ENCODE results near the gene LAYN.

LAYN gene, protein sequence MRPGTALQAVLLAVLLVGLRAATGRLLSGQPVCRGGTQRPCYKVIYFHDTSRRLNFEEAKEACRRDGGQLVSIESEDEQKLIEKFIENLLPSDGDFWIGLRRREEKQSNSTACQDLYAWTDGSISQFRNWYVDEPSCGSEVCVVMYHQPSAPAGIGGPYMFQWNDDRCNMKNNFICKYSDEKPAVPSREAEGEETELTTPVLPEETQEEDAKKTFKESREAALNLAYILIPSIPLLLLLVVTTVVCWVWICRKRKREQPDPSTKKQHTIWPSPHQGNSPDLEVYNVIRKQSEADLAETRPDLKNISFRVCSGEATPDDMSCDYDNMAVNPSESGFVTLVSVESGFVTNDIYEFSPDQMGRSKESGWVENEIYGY
- total RNA-seq: 1.1 to 2.8 (median 1.9) reads per million in 3 donors

DNA sequence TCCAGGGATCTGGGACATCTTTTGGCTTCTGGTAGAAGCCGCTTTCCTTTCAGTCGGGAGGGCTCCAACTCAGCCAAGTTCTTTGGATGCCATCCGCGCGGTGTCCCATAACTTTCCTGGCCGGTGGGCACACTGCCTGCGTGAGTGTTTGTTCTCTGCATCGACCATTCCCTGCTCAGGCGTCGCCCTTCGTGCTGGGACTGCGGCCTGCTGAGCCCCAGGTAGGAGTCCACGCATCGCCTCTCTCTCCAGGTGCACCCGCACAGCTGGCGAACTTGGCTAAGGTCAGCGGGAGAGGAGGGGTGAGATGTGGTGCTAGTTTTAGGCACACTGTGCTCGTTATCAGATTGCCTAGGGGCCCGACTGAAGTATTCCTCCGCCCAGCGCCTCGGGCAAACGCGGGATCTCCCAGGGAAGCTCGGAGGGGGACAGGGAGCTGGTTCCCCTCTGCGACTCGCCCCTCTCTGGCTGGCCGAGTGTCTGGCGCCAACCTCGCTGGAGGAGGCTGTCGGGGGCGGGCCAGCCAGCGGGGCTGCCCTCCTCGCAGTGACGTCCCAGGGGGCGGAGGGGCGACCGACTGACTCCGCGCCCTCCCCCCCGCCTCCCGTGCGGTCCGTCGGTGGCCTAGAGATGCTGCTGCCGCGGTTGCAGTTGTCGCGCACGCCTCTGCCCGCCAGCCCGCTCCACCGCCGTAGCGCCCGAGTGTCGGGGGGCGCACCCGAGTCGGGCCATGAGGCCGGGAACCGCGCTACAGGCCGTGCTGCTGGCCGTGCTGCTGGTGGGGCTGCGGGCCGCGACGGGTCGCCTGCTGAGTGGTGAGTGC, at the start of gene LAYN:
TSS of gene LAYN (plus strand) at position 607 of the 823 bp plus-strand sequence. CDS start at position 731, 124 bp downstream.
- Histone ChIP-seq H3K4me1 (ENCODE audit: control insufficient read depth, insufficient read depth, low read length, poor library complexity, severe bottlenecking) (peaks cover 15% of the 10 kb centered on the region), H3K36me3 (ENCODE audit: control insufficient read depth, insufficient read depth, low read length) (no peaks in the 10 kb centered on the region), H3K9me3 (ENCODE audit: control insufficient read depth, low read length) (no peaks in the 10 kb centered on the region), H3K27me3 (replicated peaks; ENCODE audit: control insufficient read depth, insufficient read depth, low read length, poor library complexity, severe bottlenecking) (peaks cover 12% of the 10 kb centered on the region), H3K4me3 (ENCODE audit: insufficient read depth, low read depth, low read length, poor library complexity, severe bottlenecking) (peak within 1 kb of the TSS; percentile 23), H3K27ac (ENCODE audit: insufficient read depth, low read length, poor library complexity, severe bottlenecking) (no peak within 1 kb of the TSS)
- no peak for DNase-seq

DNA sequence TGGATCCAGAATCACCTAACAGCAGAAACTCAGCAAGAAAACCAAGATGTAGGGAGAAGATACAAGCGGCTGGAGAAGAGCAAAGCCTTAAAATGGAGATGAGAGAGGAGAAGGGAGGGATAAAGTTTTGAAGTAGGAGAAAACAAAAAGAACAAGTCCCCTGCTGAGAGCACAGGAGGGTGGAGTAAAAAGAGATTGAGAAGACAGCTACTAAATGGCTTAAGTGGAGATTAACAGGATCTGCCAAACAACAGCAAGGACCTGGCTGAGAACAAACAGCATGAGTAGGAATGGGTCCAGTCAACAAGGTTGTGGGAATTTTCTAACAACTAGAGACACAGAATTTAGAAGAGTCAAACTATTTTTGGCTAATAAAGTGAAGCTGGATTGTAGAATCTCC, 46.5 kb upstream of the LAYN start:
- H3K9me3 ChIP-seq (ENCODE audit: control insufficient read depth, low read length): no peaks in the 10 kb centered on the region
- no peaks in the 10 kb centered on the region for H3K27me3 ChIP-seq (replicated peaks; ENCODE audit: control insufficient read depth, insufficient read depth, low read length, poor library complexity, severe bottlenecking)
- H3K36me3 ChIP-seq (ENCODE audit: control insufficient read depth, insufficient read depth, low read length): no peaks in the 10 kb centered on the region
- no peak for DNase-seq
- H3K4me3 ChIP-seq (ENCODE audit: insufficient read depth, low read depth, low read length, poor library complexity, severe bottlenecking): no peak overlapping the region
- no peak overlapping the region for H3K27ac ChIP-seq (ENCODE audit: insufficient read depth, low read length, poor library complexity, severe bottlenecking)
- H3K4me1 ChIP-seq (ENCODE audit: control insufficient read depth, insufficient read depth, low read length, poor library complexity, severe bottlenecking): no peaks in the 10 kb centered on the region

DNA sequence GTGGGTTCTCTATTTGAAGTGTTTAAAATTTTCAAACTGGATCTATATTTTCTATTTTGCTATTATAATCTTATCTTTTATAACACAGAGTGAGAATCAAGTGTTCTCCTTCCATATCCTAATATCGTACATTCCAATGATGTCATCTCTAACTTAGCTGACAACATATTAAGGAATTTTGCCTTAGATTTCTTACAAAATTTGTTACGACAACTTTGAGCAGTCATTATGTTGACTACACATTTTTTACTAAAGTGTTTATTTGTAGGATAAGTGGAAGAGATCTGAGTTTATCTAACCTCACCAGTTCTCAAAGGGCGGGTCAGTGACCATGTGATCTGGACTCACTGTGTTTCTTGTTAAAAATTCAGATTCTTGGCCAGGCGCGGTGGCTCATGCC, 41.0 kb upstream of the LAYN start:
- H3K36me3 ChIP-seq (ENCODE audit: control insufficient read depth, insufficient read depth, low read length): no peaks in the 10 kb centered on the region
- no peak for DNase-seq
- no peaks in the 10 kb centered on the region for H3K27me3 ChIP-seq (replicated peaks; ENCODE audit: control insufficient read depth, insufficient read depth, low read length, poor library complexity, severe bottlenecking)
- no peak overlapping the region for H3K27ac ChIP-seq (ENCODE audit: insufficient read depth, low read length, poor library complexity, severe bottlenecking)
- H3K4me3 ChIP-seq (ENCODE audit: insufficient read depth, low read depth, low read length, poor library complexity, severe bottlenecking): no peak overlapping the region
- H3K9me3 ChIP-seq (ENCODE audit: control insufficient read depth, low read length): no peaks in the 10 kb centered on the region
- H3K4me1 ChIP-seq (ENCODE audit: control insufficient read depth, insufficient read depth, low read length, poor library complexity, severe bottlenecking): no peaks in the 10 kb centered on the region

DNA sequence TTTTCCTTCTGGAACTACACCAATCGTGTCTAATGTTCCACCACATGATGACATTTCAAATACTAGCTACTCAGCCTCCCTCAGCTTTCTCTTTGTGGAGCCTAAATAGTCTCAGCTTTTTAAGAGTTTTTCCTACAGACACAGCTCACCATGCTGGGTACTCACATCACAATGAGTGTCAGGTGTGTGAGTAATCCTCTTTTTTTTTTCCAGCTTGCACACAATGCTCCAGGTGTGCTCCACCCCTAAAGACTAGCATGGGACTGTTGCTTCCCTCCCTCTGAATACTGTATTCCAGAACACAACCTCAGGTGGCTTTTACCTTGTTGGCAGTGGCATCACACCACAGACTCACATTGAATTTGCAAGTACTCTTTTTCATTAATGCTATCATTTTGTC, 40.0 kb upstream of the LAYN start:
- Histone ChIP-seq H3K27me3 (replicated peaks; ENCODE audit: control insufficient read depth, insufficient read depth, low read length, poor library complexity, severe bottlenecking) (no peaks in the 10 kb centered on the region), H3K36me3 (ENCODE audit: control insufficient read depth, insufficient read depth, low read length) (no peaks in the 10 kb centered on the region), H3K27ac (ENCODE audit: insufficient read depth, low read length, poor library complexity, severe bottlenecking) (no peak overlapping the region), H3K4me1 (ENCODE audit: control insufficient read depth, insufficient read depth, low read length, poor library complexity, severe bottlenecking) (no peaks in the 10 kb centered on the region), H3K4me3 (ENCODE audit: insufficient read depth, low read depth, low read length, poor library complexity, severe bottlenecking) (no peak overlapping the region), H3K9me3 (ENCODE audit: control insufficient read depth, low read length) (no peaks in the 10 kb centered on the region)
- DNase-seq: no peak

DNA sequence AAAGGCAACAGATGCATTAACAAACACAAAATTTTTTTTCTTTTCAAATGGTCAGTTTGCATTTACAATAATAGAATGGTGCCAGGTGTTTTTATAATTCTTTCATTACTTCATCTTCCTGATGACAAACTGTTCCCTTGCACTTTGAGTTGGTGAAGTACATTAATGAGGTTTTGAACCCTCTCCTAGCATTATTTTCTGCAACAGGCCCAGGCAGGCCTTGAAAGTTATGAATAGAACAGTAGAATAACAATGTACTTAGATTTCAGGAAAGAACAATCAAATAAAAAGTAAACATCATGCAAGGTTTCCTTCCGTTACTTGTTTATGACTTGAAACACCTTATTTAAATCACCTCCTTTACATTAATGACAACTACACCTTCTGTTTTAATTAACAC, 37.9 kb upstream of the LAYN start:
- Histone ChIP-seq H3K36me3 (ENCODE audit: control insufficient read depth, insufficient read depth, low read length) (no peaks in the 10 kb centered on the region), H3K27ac (ENCODE audit: insufficient read depth, low read length, poor library complexity, severe bottlenecking) (no peak overlapping the region), H3K4me3 (ENCODE audit: insufficient read depth, low read depth, low read length, poor library complexity, severe bottlenecking) (no peak overlapping the region), H3K4me1 (ENCODE audit: control insufficient read depth, insufficient read depth, low read length, poor library complexity, severe bottlenecking) (no peaks in the 10 kb centered on the region), H3K27me3 (replicated peaks; ENCODE audit: control insufficient read depth, insufficient read depth, low read length, poor library complexity, severe bottlenecking) (no peaks in the 10 kb centered on the region), H3K9me3 (ENCODE audit: control insufficient read depth, low read length) (no peaks in the 10 kb centered on the region)
- no peak for DNase-seq

DNA sequence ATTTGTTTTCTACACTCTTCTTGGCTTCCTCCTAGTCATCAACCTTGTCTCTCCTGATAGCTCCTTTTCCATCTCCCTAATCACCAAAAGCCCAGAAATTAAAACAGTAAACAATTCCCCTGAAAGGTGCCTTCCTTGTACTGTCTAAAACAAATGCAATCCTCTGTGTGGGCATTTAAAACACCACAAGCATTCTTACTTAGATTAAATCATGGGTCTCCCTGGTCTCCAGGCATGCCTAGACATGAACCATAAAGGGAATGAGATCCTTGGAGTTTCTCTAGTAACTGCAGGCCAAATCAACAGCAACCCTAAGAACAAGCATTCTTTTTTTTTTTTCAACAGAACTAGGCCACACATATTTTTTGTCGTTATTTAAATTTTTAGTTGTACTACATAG, 30.2 kb upstream of the LAYN start:
- peaks cover 32% of the 10 kb centered on the region for H3K27me3 ChIP-seq (replicated peaks; ENCODE audit: control insufficient read depth, insufficient read depth, low read length, poor library complexity, severe bottlenecking)
- H3K36me3 ChIP-seq (ENCODE audit: control insufficient read depth, insufficient read depth, low read length): no peaks in the 10 kb centered on the region
- H3K9me3 ChIP-seq (ENCODE audit: control insufficient read depth, low read length): no peaks in the 10 kb centered on the region
- no peak overlapping the region for H3K4me3 ChIP-seq (ENCODE audit: insufficient read depth, low read depth, low read length, poor library complexity, severe bottlenecking)
- DNase-seq: no peak
- peaks cover 6% of the 10 kb centered on the region for H3K4me1 ChIP-seq (ENCODE audit: control insufficient read depth, insufficient read depth, low read length, poor library complexity, severe bottlenecking)
- H3K27ac ChIP-seq (ENCODE audit: insufficient read depth, low read length, poor library complexity, severe bottlenecking): no peak overlapping the region

DNA sequence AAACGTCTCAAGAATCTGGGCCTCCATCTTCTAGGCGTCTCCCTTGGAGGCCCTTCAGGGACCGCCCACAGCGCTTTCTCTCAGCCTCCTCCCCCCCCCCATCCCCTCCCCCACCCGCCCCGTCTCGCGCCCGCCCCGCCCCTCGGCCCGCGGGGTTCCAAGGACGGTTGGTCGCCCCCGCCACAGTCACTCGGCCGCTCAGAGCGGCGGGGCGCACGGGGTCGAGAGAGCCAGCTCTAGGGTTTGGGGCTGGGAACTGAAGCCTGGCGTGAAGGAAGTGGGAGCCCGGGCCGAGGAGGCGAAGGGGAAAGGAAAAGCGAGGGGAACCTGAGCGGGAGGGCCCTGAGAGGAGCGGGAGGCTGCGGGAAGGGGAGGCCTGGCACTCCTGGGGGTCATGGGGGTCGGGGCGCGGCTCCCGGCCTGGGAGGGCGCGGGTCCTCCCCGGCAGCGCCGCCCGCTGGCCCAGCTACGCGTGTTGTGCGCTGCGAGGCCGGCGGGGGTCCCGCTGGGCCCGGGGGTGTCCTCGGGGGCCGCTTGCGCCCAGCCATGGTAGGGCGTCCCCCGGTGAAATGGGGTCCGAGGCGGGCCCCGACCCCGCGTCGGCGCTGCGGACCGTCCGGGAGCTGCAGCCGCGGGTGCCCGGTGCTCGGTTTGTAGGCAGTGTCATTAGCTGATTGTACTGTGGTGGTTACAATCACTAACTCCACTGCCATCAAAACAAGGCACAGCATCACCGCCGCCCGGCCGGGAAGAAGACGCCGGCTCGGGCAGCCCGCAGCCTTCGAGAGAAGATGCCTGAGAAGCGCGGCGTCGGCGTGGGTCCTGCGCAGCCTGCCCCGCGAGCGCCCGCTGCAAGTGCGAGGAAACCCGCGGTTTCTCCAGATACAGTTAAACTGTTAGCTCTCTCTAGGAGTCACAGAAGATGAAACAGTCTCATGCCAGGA, 28.0 kb upstream of the LAYN start, which contains the start of gene BTG4:
TSS of gene BTG4 (minus strand) at position 91 of the 944 bp plus-strand sequence. CDS start 13,610 bp downstream, outside the sequence.
- H3K27ac ChIP-seq (ENCODE audit: insufficient read depth, low read length, poor library complexity, severe bottlenecking): no peak within 1 kb of the TSS
- peaks cover 6% of the 10 kb centered on the region for H3K4me1 ChIP-seq (ENCODE audit: control insufficient read depth, insufficient read depth, low read length, poor library complexity, severe bottlenecking)
- H3K36me3 ChIP-seq (ENCODE audit: control insufficient read depth, insufficient read depth, low read length): no peaks in the 10 kb centered on the region
- DNase-seq: no peak
- no peaks in the 10 kb centered on the region for H3K9me3 ChIP-seq (ENCODE audit: control insufficient read depth, low read length)
- no peak within 1 kb of the TSS for H3K4me3 ChIP-seq (ENCODE audit: insufficient read depth, low read depth, low read length, poor library complexity, severe bottlenecking)
- peaks cover 32% of the 10 kb centered on the region for H3K27me3 ChIP-seq (replicated peaks; ENCODE audit: control insufficient read depth, insufficient read depth, low read length, poor library complexity, severe bottlenecking)

DNA sequence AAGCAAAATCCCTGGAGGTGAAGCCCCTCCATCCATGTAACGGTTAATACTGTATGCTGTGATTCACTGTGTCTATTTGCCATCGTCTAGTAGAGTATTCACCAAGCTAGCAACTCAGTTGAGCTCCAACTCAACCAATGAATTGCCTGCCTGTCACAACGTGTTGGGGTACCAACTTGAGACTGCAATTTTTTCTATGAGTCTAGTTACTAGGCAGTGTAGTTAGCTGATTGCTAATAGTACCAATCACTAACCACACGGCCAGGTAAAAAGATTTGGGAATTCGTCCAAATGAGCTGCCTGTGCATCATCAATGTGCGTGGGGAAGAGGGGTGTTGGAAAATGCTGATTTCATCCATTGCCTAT, 27.3 kb upstream of the LAYN start:
- H3K27ac ChIP-seq (ENCODE audit: insufficient read depth, low read length, poor library complexity, severe bottlenecking): no peak overlapping the region
- H3K4me1 ChIP-seq (ENCODE audit: control insufficient read depth, insufficient read depth, low read length, poor library complexity, severe bottlenecking): peaks cover 6% of the 10 kb centered on the region
- H3K9me3 ChIP-seq (ENCODE audit: control insufficient read depth, low read length): no peaks in the 10 kb centered on the region
- H3K4me3 ChIP-seq (ENCODE audit: insufficient read depth, low read depth, low read length, poor library complexity, severe bottlenecking): no peak overlapping the region
- no peaks in the 10 kb centered on the region for H3K36me3 ChIP-seq (ENCODE audit: control insufficient read depth, insufficient read depth, low read length)
- H3K27me3 ChIP-seq (replicated peaks; ENCODE audit: control insufficient read depth, insufficient read depth, low read length, poor library complexity, severe bottlenecking): peaks cover 32% of the 10 kb centered on the region
- DNase-seq: no peak

DNA sequence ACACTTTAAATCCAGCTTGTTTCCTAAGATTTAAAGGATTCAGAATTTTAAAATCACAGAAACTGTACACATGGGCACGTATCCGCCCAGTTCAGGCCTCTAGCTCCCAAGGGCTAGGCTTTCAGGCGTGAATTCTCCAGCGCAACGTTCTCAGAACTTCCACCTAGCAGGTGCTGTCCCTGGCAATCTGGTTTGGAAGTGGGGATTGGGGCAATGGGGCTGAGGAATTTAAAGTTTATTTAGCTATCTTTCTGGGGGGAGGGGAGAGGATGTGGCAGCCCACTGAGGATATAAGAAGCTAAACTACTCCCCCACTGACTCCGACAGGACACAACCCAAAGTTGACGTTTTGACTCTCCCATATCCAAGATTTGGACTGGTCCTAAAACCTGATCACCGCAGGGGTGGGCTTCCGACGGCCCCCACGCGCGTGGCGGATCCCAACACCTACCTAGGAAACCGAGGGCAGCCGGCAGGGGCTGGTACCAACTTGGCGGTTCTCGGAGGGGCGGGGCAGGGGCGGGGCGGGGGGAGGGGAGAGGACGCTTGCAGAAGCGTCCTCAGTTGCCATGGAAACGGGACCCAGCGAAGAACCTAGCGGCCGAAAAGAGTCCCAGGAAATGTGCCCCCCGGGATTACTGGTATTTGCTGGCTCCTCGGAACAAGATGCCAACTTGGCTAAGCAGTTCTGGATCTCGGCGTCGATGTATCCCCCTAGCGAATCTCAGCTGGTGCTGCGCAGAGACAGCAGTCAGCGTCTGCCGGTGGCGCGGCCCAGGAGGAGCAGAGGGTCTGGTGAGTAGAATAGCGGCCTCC, 26.1 kb upstream of the LAYN start, which contains the start of gene HOATZ:
TSS of gene HOATZ (plus strand) at position 563 of the 816 bp plus-strand sequence. CDS start at position 570, 7 bp downstream.
- H3K36me3 ChIP-seq (ENCODE audit: control insufficient read depth, insufficient read depth, low read length): no peaks in the 10 kb centered on the region
- no peaks in the 10 kb centered on the region for H3K9me3 ChIP-seq (ENCODE audit: control insufficient read depth, low read length)
- no peak for DNase-seq
- peaks cover 6% of the 10 kb centered on the region for H3K4me1 ChIP-seq (ENCODE audit: control insufficient read depth, insufficient read depth, low read length, poor library complexity, severe bottlenecking)
- no peak within 1 kb of the TSS for H3K4me3 ChIP-seq (ENCODE audit: insufficient read depth, low read depth, low read length, poor library complexity, severe bottlenecking)
- no peak within 1 kb of the TSS for H3K27ac ChIP-seq (ENCODE audit: insufficient read depth, low read length, poor library complexity, severe bottlenecking)
- peaks cover 30% of the 10 kb centered on the region for H3K27me3 ChIP-seq (replicated peaks; ENCODE audit: control insufficient read depth, insufficient read depth, low read length, poor library complexity, severe bottlenecking)
